Duodenal mucosa (tissue), 2 donors: ENCODE data around the gene CMIP.

ENCODE experiments used
- H3K27ac ChIP-seq: one replicate; pipeline ENCODE4 v1.7.0; 2013; ENCODE audit warnings: low read depth, low read length
- H3K27me3 ChIP-seq, 2 donors: one replicate each; pipeline ENCODE4 v1.7.0; 2013; ENCODE audit warnings: low read length in 2 of 2, control low read depth in 1 of 2; ENCODE audit not compliant: insufficient read depth in 2 of 2, control insufficient read depth in 1 of 2
- H3K36me3 ChIP-seq, 2 donors: one replicate each; pipeline ENCODE4 v1.7.0; 2013; ENCODE audit warnings: low read length in 2 of 2, control low read depth in 1 of 2; ENCODE audit not compliant: insufficient read depth in 2 of 2, control insufficient read depth in 1 of 2
- H3K4me1 ChIP-seq, 2 donors: one replicate each; pipeline ENCODE4 v1.7.0; 2013; ENCODE audit warnings: low read length in 2 of 2, control low read depth in 1 of 2; ENCODE audit not compliant: insufficient read depth in 2 of 2, control insufficient read depth in 1 of 2
- H3K4me3 ChIP-seq, 2 donors: one replicate each; pipeline ENCODE4 v1.7.0; 2013; ENCODE audit warnings: low read length in 2 of 2, low read depth in 1 of 2
- H3K9ac ChIP-seq, 2 donors: one replicate each; pipeline ENCODE4 v1.7.0; 2013; ENCODE audit warnings: low read length in 2 of 2, low read depth in 1 of 2
- H3K9me3 ChIP-seq, 2 donors: one replicate each; pipeline ENCODE4 v1.7.0; 2013; ENCODE audit warnings: low read length in 2 of 2, control low read depth in 1 of 2; ENCODE audit not compliant: control insufficient read depth in 1 of 2

CMIP gene

DNA sequence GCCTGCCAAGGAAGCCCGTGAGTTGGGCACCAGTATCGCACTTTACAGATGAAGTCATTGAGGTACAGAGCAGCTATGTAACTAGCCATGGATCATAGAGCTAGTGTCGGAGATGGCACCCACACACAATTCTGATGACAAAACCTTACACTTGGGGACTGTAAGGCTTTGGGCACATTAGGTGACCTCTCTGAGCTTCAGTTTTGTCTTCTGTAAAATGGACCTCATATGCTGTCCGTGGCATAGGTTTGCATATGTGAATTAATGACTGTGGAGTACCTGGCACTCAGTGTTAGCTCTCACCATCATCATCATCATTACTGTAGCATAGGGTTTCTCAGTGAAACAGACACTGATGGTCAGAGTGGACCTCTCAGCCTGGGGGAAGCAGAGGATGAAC, 50.3 kb downstream of the CMIP start:
- Histone ChIP-seq H3K27ac (no peak overlapping the region), H3K36me3 (peaks cover 4 to 10% of the 10 kb centered on the region in 2 donors), H3K9me3 (no peaks in the 10 kb centered on the region), H3K9ac (no peak overlapping the region), H3K4me3 (no peak overlapping the region), H3K27me3 (no peaks in the 10 kb centered on the region), H3K4me1 (peaks cover 79 to 89% of the 10 kb centered on the region in 2 donors)

DNA sequence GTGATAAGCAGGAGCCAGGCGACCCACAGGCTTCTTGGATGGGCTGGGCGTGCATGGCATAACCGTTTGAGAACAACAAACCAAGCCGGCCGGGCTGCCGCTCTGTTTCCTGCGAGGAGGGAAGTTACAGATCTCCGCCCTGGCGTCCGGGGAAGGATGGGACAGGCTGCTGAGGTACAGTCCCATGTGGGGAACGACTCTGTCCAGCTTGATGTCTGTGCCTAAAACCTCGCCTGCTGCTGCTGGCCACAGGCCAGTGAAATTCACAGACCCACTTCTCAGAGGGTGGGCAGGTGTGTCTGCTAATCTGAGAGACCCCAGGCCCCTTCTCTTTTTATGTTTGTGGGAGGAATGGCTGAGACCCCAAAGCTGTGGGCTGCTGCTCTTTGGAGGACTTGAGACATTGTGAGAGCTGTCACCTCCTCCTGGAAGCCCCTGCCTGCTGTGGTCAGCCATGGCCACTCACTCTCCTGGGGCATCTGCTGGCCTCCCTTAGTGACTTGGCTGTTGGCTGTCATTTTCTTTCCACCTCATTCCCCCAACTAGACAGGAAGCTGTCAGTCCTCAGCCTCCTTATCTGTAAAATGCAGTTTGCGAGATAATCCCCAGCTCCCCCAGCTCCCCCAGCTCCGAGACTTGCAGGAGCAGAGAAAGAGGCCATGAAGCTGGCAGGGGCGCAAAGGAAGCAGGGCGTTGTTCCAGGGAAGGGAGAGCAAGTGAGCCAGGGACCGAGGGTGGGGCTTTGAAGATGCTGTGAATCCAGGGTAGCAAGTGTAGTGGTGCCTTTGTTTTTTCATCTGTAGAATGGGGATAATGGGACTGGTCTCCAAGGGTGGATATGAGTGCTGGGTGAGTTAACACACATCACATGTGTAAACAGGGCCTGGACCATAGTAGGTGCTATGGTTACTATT, 51.0 kb downstream of the CMIP start:
- H3K4me1 ChIP-seq: peaks cover 80 to 87% of the 10 kb centered on the region in 2 donors
- H3K4me3 ChIP-seq: no peak overlapping the region
- no peaks in the 10 kb centered on the region for H3K27me3 ChIP-seq
- H3K36me3 ChIP-seq: peaks cover 4 to 10% of the 10 kb centered on the region in 2 donors
- H3K27ac ChIP-seq: no peak overlapping the region
- no peaks in the 10 kb centered on the region for H3K9me3 ChIP-seq
- peak overlapping the region in 1 of 2 donors; percentile 2 for H3K9ac ChIP-seq

DNA sequence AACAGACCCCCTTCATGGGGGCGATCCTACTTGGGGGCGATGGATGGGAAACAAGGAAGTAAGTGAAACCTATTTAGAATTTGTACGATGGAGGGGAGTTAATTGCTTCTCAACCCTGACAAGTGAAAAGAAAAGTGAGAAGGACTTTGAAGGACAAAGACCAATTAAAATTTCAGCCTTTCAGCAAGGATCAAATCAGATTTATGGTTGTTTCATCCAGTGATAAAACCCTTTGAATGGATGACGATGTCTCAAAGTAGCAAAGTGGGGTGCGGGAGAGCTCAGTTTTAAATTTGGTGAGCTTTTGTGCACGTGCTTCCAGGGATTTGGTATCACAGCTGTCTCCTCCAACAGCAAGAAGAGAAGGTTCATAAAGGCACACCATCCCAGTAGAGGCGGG, 51.7 kb downstream of the CMIP start:
- no peaks in the 10 kb centered on the region for H3K27me3 ChIP-seq
- peaks cover 0 to 10% of the 10 kb centered on the region in 2 donors for H3K36me3 ChIP-seq
- H3K9me3 ChIP-seq: no peaks in the 10 kb centered on the region
- no peak overlapping the region for H3K4me3 ChIP-seq
- H3K9ac ChIP-seq: peak overlapping the region in 1 of 2 donors; percentile 2
- peaks cover 80 to 84% of the 10 kb centered on the region in 2 donors for H3K4me1 ChIP-seq
- no peak overlapping the region for H3K27ac ChIP-seq

DNA sequence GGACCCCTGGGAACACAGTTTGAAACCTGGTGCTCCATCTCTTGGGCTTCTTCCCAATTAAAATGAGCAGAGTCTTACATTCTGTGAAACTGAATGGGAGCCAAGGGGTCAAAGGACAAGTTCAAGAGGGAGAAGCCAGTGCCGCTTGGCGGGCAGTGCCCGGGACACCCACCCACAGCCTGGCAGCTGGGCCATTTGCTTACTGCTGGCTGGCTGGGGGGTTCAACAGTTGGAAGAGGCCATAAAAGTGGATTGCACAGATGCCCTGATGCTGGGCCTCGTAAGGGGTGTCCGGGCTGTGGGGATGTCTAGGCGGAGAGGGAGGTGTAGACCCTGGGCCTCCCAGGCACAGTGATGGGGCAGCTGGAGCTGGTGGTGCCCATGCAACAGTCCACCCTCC, 52.1 kb downstream of the CMIP start:
- Histone ChIP-seq H3K9me3 (no peaks in the 10 kb centered on the region), H3K4me3 (no peak overlapping the region), H3K27me3 (no peaks in the 10 kb centered on the region), H3K36me3 (peaks cover 0 to 10% of the 10 kb centered on the region in 2 donors), H3K4me1 (peaks cover 76 to 81% of the 10 kb centered on the region in 2 donors), H3K27ac (no peak overlapping the region), H3K9ac (peak overlapping the region in 1 of 2 donors; percentile 38)

DNA sequence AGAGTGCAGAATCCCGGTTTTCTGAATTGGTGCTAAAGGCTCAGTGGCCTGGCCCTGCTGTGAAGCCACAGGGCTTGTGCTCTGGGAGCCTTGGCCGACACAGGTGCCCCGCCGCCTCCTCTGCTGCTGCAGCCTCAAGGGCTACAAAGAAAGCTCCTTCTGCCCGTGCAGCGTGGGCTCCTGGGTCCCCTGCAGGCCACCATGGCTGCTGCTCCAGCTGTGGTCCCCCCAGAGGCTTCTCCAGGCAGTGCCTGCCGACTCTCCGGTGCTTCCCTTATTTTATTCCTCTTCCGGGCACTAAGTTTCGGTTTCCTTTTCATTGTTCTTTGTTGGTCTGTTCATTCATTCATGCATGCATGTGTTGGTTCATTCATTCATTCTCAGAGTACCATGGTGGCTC, 53.1 kb downstream of the CMIP start:
- peak overlapping the region; percentile 0 to 26 for H3K4me3 ChIP-seq
- H3K9ac ChIP-seq: peak overlapping the region; percentile 32 to 37
- no peaks in the 10 kb centered on the region for H3K9me3 ChIP-seq
- peaks cover 0 to 10% of the 10 kb centered on the region in 2 donors for H3K36me3 ChIP-seq
- H3K4me1 ChIP-seq: peaks cover 67 to 75% of the 10 kb centered on the region in 2 donors
- no peaks in the 10 kb centered on the region for H3K27me3 ChIP-seq
- no peak overlapping the region for H3K27ac ChIP-seq

DNA sequence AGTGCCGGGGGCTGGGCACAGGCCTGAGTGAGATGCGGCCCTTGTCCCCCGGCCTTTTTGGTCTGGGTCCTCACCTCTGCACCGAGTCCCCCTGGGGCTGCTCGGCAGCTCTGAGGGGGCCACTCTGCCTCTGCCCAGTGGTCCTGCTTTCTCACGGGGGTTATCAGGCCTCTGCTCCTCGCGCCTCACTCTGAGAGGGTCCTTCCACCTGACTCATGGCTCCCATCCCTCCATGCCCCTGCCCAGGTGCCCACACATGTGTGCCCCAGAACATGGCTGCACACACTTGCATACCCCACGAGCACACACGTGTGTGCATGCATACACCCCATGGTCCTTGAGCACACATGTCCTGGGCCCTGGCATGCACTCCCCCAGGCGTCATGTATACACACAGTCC, 53.7 kb downstream of the CMIP start:
- Histone ChIP-seq H3K9me3 (no peaks in the 10 kb centered on the region), H3K4me3 (no peak overlapping the region), H3K27me3 (no peaks in the 10 kb centered on the region), H3K9ac (no peak overlapping the region), H3K27ac (no peak overlapping the region), H3K4me1 (peaks cover 61 to 75% of the 10 kb centered on the region in 2 donors), H3K36me3 (peaks cover 0 to 10% of the 10 kb centered on the region in 2 donors)

DNA sequence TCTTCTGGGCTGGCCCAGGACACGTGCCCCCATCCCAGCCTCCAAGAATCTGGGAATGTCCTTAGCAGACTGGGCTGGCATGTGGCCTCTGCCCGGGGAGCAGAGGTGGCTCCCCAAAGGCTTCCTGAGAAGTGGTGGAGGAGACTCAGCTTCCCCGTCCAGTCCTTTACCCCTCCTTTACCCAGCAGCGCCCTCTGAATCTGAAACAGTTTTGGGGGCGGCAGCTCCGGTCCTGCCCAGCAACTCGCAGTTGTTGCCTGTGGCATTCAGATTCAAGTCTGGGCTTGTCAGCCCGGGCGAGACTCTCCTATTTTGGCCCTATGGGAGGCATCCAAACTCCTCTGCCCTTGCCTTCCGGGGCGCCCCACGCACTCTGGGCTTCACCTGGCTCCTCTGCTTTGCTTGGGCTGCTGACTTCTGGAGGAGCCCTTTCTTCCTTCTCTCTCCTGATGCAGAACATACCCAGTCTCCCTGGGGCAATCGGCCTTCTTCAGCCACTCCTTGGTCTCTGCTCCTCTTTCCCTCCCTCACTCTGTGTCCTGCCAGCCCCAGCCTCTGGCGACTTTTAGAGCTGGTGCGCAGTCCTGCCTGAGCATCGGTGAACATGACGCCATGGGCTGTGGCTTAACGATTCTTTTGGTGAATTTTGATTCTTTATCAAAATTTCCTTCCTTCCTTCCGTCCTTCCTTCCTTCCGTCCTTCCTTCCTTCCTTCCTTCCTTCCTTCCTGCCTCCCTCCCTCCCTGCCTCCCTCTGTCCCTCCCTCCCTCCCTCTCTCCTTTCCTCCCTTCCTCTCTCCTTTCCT, 55.2 kb downstream of the CMIP start:
- Histone ChIP-seq H3K4me1 (peaks cover 48 to 66% of the 10 kb centered on the region in 2 donors), H3K27ac (no peak overlapping the region), H3K36me3 (peaks cover 0 to 10% of the 10 kb centered on the region in 2 donors)

DNA sequence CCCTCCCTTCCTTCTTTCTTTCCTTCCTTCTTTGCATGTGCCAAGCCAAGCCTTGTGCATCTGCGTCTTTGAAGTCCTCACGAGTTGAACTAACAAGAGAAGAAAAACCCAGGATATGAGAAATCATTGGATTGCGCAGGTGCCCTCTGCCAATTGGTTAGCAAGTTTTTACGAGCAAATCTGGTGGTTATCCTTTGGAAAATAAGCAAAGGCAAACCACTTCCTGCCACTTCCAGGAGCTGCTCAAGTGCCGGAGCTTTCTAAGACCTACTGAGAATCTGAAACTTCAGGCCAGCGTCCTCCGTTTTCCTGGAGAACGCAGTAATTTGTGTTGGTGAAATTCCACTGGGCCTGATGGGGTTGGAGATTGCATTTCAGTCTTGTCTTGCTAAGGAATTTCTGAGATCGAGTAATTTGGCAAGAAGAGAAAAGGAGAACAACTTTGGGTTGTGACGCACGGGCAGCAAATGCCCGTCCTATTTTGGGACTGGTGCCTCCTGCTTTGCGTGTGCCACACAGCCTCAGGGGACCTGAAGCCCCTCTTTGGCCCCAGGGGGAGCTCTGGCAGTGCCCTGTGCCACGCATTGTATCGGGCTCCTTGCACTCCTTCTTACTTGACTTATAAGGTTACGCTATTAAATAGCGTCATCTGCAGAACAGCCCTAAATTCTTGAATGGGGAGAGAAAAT, 56.4 kb downstream of the CMIP start:
- H3K4me1 ChIP-seq: peaks cover 40 to 61% of the 10 kb centered on the region in 2 donors
- H3K9ac ChIP-seq: no peak overlapping the region
- H3K9me3 ChIP-seq: no peaks in the 10 kb centered on the region
- no peak overlapping the region for H3K27ac ChIP-seq
- no peak overlapping the region for H3K4me3 ChIP-seq
- no peaks in the 10 kb centered on the region for H3K27me3 ChIP-seq
- peaks cover 0 to 10% of the 10 kb centered on the region in 2 donors for H3K36me3 ChIP-seq

More for the DNA sequence above, 55.2 kb downstream of the CMIP start:
- no peaks in the 10 kb centered on the region for H3K27me3 ChIP-seq
- H3K9me3 ChIP-seq: no peaks in the 10 kb centered on the region
- no peak overlapping the region for H3K9ac ChIP-seq
- H3K4me3 ChIP-seq: no peak overlapping the region

DNA sequence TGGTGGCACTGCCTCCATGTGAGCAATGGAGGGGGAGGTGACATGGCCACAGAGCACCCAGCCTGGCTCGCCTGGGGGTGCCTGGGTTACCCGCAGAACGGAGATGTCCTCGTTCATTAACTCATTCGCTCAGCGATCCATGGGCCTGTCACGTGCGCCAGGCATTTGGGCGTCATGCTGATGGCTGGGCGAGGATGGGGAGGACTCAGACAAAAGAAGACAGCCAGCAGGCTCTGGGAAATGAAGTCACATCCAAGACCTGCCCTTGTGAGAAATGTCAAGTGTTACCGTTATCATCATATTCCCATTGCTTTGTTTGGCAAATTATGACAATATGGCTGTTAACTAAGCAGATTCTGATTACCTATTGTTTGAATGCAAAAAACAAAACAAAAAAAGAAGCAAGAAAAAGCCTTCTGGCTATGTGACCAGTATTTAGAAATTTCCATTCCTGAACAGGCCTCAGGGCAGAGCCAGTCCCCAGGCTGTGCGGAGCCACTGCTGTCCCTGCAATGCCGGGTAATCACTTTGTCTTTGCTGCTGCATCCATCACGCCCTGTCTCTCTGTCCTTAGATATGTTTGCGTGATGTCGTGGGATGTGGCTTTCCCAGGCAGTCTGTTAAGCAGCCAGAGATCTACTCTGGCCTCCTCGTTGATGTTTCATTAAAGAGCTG, 57.9 kb downstream of the CMIP start:
- H3K9me3 ChIP-seq: no peaks in the 10 kb centered on the region
- no peaks in the 10 kb centered on the region for H3K27me3 ChIP-seq
- H3K4me3 ChIP-seq: no peak overlapping the region
- H3K36me3 ChIP-seq: peaks cover 0 to 10% of the 10 kb centered on the region in 2 donors
- no peak overlapping the region for H3K27ac ChIP-seq
- no peak overlapping the region for H3K9ac ChIP-seq
- H3K4me1 ChIP-seq: peaks cover 25 to 45% of the 10 kb centered on the region in 2 donors
